ENCODE data around the gene ANO6. TPM values are rescaled to one million over a fixed set of nuclear protein-coding genes. Genes with fewer than 3 reads are reported as not detected.

The ANO6 gene
- total RNA-seq, 1 donor from 2014 or later: 32.0 TPM

DNA sequence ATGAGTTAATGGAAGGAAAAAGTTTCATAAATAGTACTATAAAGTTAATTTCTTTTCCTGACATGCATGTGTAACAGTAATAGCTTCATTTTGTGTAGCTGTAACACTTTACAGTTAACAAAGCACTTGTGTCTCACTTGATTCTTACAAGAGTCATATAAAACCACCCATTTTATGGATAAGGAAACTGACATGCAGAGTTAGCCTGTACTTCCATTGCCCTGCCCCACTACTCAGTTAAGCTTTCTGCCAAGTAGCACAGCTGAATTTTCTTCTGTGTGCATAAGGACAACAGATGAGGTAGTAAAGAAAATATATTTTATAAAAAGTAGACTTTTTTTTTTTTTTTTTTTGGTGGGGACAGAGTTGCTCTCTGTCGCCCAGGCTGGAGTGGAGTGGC is 32.2 kb downstream of the ANO6 start:
- Mint-ChIP-seq H3K9me3 (peaks cover 2% of the 10 kb centered on the region), H3K4me1 (no peaks in the 10 kb centered on the region), H3K27me3 (ENCODE audit: low read depth) (no peaks in the 10 kb centered on the region), H3K27ac (ENCODE audit: unreplicated experiment) (no peak overlapping the region), H3K4me3 (no peak overlapping the region), H3K36me3 (ENCODE audit: low read depth) (peaks cover 9% of the 10 kb centered on the region)
- DNase-seq (ENCODE audit: low read depth, low spot score): no peak
- no peak for TF ChIP-seq CTCF (conservative IDR thresholded peaks at IDR 0.05)

GRCh38 chr12:45254254-45254653 is 38.4 kb downstream of the ANO6 start:
- Mint-ChIP-seq H3K27me3 (ENCODE audit: low read depth) (no peaks in the 10 kb centered on the region), H3K4me3 (no peak overlapping the region), H3K27ac (ENCODE audit: unreplicated experiment) (no peak overlapping the region), H3K36me3 (ENCODE audit: low read depth) (no peaks in the 10 kb centered on the region), H3K9me3 (no peaks in the 10 kb centered on the region), H3K4me1 (peaks cover 20% of the 10 kb centered on the region)
- DNase-seq (ENCODE audit: low read depth, low spot score): no peak
- TF ChIP-seq CTCF (conservative IDR thresholded peaks at IDR 0.05): no peak

DNA sequence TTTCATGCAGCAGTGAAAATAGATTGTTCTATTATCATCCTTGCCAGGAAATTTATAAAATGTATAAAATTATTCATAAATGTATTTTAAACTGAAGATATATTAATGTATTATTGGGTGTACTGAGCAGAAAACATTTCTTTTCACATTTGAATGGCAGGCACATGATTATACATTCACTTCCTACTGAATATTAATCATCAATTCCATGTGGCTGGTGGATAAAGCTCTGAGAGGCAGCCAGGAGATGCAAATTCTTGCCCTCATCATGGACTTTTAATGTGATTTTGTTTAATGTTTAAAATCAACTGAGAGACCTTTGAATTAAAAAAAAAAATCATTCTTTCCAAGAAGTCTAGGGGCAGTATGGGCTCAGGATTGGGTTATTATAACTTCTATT is 40.8 kb downstream of the ANO6 start:
- no peaks in the 10 kb centered on the region for H3K36me3 Mint-ChIP-seq (ENCODE audit: low read depth)

DNA sequence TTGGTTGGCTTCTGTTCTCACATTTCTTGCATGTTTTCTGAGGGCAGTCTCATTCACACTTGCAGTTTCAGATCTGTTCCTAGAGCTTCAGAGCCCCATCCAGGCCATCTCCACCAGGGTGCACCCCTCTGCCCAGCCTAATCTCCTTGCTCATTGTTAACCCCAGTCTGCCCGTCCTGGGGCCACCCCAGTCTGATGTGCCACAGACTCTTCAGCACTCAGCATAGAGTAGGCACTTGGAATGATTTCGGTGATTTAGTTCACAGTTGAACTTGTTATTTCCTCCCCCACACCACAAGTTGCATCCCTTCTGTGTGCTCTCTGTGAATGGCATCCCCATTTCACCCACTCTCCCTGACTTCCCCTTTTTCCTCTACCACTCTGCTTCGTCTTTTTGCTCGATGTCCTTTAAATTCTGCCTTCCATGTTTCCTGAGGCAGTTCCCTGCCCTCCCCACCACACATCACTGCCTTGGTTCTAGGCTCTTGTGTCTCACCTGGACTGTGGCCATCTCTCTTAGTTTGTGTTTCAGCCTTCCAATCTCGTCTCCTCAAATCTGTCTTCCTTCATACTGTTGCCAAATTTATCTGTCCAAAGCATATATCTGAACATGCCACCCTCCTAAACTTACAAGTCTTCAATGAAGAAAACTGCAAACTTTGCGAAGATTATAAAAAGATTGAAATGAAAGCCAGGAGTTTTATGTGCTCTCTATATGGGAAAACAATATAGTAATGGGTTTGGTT is 41.5 kb downstream of the ANO6 start:
- peaks cover 2% of the 10 kb centered on the region for H3K9me3 Mint-ChIP-seq
- no peaks in the 10 kb centered on the region for H3K36me3 Mint-ChIP-seq (ENCODE audit: low read depth)
- peaks cover 35% of the 10 kb centered on the region for H3K4me1 Mint-ChIP-seq
- H3K27me3 Mint-ChIP-seq (ENCODE audit: low read depth): no peaks in the 10 kb centered on the region
- peak overlapping the region; percentile 4 for H3K27ac Mint-ChIP-seq (ENCODE audit: unreplicated experiment)
- TF ChIP-seq CTCF (conservative IDR thresholded peaks at IDR 0.05): no peak
- H3K4me3 Mint-ChIP-seq: no peak overlapping the region
- DNase-seq (ENCODE audit: low read depth, low spot score): no peak

More for the DNA sequence above, 40.8 kb downstream of the ANO6 start:
- no peak for TF ChIP-seq CTCF (conservative IDR thresholded peaks at IDR 0.05)
- Mint-ChIP-seq H3K27ac (ENCODE audit: unreplicated experiment) (no peak overlapping the region), H3K27me3 (ENCODE audit: low read depth) (no peaks in the 10 kb centered on the region), H3K4me3 (no peak overlapping the region), H3K4me1 (peaks cover 35% of the 10 kb centered on the region), H3K9me3 (peaks cover 2% of the 10 kb centered on the region)
- DNase-seq (ENCODE audit: low read depth, low spot score): no peak

DNA sequence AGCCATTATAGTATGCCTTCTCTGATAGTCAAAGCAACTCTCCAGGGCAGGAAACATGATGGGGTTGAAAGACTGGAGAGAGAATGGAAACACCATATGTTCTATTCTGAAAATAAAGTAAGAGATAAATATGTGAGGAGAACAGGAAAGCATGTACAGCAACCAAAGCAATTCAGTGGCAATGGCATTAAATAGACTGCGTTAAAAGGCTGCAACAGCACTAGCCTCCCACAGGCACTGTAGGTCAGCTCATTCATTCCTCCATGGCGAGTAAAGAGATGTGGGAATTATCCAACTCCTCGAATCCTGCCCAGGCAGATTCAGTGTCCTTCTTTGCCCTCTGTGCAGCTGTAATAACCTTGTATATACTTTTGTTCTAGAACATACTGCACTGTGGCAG is 43.8 kb downstream of the ANO6 start:
- H3K36me3 Mint-ChIP-seq (ENCODE audit: low read depth): no peaks in the 10 kb centered on the region
- DNase-seq (ENCODE audit: low read depth, low spot score): no peak
- H3K27me3 Mint-ChIP-seq (ENCODE audit: low read depth): no peaks in the 10 kb centered on the region
- no peak overlapping the region for H3K4me3 Mint-ChIP-seq
- H3K27ac Mint-ChIP-seq (ENCODE audit: unreplicated experiment): peak overlapping the region; percentile 29
- no peak for TF ChIP-seq CTCF (conservative IDR thresholded peaks at IDR 0.05)
- H3K9me3 Mint-ChIP-seq: peaks cover 2% of the 10 kb centered on the region
- H3K4me1 Mint-ChIP-seq: peaks cover 35% of the 10 kb centered on the region

Data from neural crest cell (in vitro differentiated cells).